Measurements from ENCODE around the gene TPT1.

- TF ChIP-seq SIN3A (IDR thresholded peaks at IDR 0.05; ENCODE audit: borderline replicate concordance, low read depth, low read length): no peak
- no peak for TF ChIP-seq POLR2AphosphoS5 (IDR thresholded peaks at IDR 0.05; ENCODE audit: low read depth, low read length)
- no peak for TF ChIP-seq EZH2phosphoT487 (IDR thresholded peaks at IDR 0.05; ENCODE audit: borderline replicate concordance, low read depth)
- TF ChIP-seq MXI1 (IDR thresholded peaks at IDR 0.05; ENCODE audit: low read depth, low read length): no peak
- TF ChIP-seq, protein P1, sequence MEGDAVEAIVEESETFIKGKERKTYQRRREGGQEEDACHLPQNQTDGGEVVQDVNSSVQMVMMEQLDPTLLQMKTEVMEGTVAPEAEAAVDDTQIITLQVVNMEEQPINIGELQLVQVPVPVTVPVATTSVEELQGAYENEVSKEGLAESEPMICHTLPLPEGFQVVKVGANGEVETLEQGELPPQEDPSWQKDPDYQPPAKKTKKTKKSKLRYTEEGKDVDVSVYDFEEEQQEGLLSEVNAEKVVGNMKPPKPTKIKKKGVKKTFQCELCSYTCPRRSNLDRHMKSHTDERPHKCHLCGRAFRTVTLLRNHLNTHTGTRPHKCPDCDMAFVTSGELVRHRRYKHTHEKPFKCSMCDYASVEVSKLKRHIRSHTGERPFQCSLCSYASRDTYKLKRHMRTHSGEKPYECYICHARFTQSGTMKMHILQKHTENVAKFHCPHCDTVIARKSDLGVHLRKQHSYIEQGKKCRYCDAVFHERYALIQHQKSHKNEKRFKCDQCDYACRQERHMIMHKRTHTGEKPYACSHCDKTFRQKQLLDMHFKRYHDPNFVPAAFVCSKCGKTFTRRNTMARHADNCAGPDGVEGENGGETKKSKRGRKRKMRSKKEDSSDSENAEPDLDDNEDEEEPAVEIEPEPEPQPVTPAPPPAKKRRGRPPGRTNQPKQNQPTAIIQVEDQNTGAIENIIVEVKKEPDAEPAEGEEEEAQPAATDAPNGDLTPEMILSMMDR (IDR thresholded peaks at IDR 0.05): no peak
- TF ChIP-seq EP300 (IDR thresholded peaks at IDR 0.05; ENCODE audit: borderline replicate concordance in 1 of 2, low read depth in 1 of 2, low read length in 1 of 2): no peak
- no peak for TF ChIP-seq TEAD4 (IDR thresholded peaks at IDR 0.05; ENCODE audit: borderline replicate concordance, insufficient read depth)
- TF ChIP-seq SMC3 (IDR thresholded peaks at IDR 0.05; ENCODE audit: low read depth, low read length): no peak
- TF ChIP-seq USF2 (IDR thresholded peaks at IDR 0.05; ENCODE audit: borderline replicate concordance, low read depth, low read length): no peak
- TF ChIP-seq REST (IDR thresholded peaks at IDR 0.05; ENCODE audit: low read depth, low read length): no peak
- TF ChIP-seq, protein P2, sequence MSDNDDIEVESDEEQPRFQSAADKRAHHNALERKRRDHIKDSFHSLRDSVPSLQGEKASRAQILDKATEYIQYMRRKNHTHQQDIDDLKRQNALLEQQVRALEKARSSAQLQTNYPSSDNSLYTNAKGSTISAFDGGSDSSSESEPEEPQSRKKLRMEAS (IDR thresholded peaks at IDR 0.05; ENCODE audit: low read depth): no peak
- no peak for TF ChIP-seq YY1 (IDR thresholded peaks at IDR 0.05; ENCODE audit: low read depth)
These were observed 28.1 kb upstream of the TPT1 start for GRCh38 chr13:45369116-45369515.
